Upper lobe of left lung (tissue), 6 donors: ENCODE measurements around the gene ST3GAL3. TPM values are rescaled to one million over a fixed set of nuclear protein-coding genes. Genes with fewer than 3 reads are reported as not detected.

ENCODE experiments used
- ATAC-seq, 2 donors: fragments of 200-7000 bp; cut with Tn5 transposase; one replicate each; pipeline ENCODE4 v1.9.1; 2022; ENCODE audit warnings: mild to moderate bottlenecking in 2 of 2, moderate library complexity in 2 of 2; ENCODE audit not compliant: low FRiP score in 2 of 2
- DNase-seq, 2 donors: peaks; one replicate each; pipeline ENCODE4 v3.0.0-alpha.2; 2019 to 2020
- H3K27ac ChIP-seq, 4 donors: fragments of 200-600 bp; sonication (generic); one replicate each; pipeline ENCODE4 v1.5.1; 2016 to 2019
- H3K27me3 ChIP-seq, 4 donors: fragments of 200-600 bp; sonication (generic); one replicate each; pipeline ENCODE4 v1.5.1; 2017 to 2019
- H3K36me3 ChIP-seq, 4 donors: fragments of 200-600 bp; sonication (generic); one replicate each; pipeline ENCODE4 v1.5.1; 2016 to 2019
- H3K4me1 ChIP-seq, 4 donors: fragments of 200-600 bp; sonication (generic); one replicate each; pipeline ENCODE4 v1.5.1; 2018 to 2019
- H3K4me3 ChIP-seq, 4 donors: fragments of 200-600 bp; sonication (generic); one replicate each; pipeline ENCODE4 v1.5.1; 2017 to 2019; ENCODE audit warnings: mild to moderate bottlenecking in 2 of 4, moderate library complexity in 1 of 4
- H3K9me3 ChIP-seq, 4 donors: fragments of 200-600 bp; sonication (generic); one replicate each; pipeline ENCODE4 v1.5.1; 2018 to 2019
- CTCF ChIP-seq, 6 experiments: fragments of 450-650 bp in 4 of 6; fragments of 200-600 bp in 2 of 6; sonication (generic) in 2 of 6; IDR thresholded peaks; one replicate each; pipeline ENCODE4 v1.5.1; 2016 to 2019; ENCODE audit warnings: antibody characterized with exemption in 6 of 6
- EP300 ChIP-seq, 4 donors: sonication (generic); formaldehyde crosslinking; IDR thresholded peaks; one replicate each; pipeline ENCODE4 v1.5.1; 2017; ENCODE audit warnings: antibody characterized with exemption in 4 of 4, control low read depth in 2 of 4
- POLR2A ChIP-seq, 4 donors: fragments of 450-650 bp; IDR thresholded peaks; one replicate each; pipeline ENCODE4 v1.5.1; 2016 to 2017; ENCODE audit warnings: antibody characterized with exemption in 4 of 4, mild to moderate bottlenecking in 2 of 4
- POLR2AphosphoS5 ChIP-seq, 2 donors: sonication (generic); formaldehyde crosslinking; IDR thresholded peaks; one replicate each; pipeline ENCODE4 v1.5.1; 2017; ENCODE audit warnings: antibody characterized with exemption in 2 of 2
- WGBS, 2 donors: methylation state at CpG; one replicate each; pipeline ENCODE4 v1.1.5; 2017 to 2018; 5-methylcytosine and 5-hydroxymethylcytosine counted together
- total RNA-seq, 6 donors: library from RNA; depleted of rRNA in 4 of 6; stranded (reverse); fragments of >200 nt in 4 of 6; gene quantifications; one replicate each; pipeline versions ENCODE4 v1.1.0 to v1.2.1, GENCODE V29; 2016 to 2021
- donor health status: DM: no; HTN: no; CAD: no; lungs with moderate emphysema.
- donor health status: DM: no; HTN: yes; CAD: no; lungs with severe emphysema.

The ST3GAL3 gene
- total RNA-seq, 6 donors from 2014 or later, result 14.4 to 46.1 (median 19.2) TPM

GRCh38 chr1:43743206-43743605 lies 35.9 kb downstream of the ST3GAL3 start:
- Histone ChIP-seq H3K4me1 (no peaks in the 10 kb centered on the region), H3K9me3 (no peaks in the 10 kb centered on the region), H3K27ac (no peak overlapping the region), H3K27me3 (no peaks in the 10 kb centered on the region), H3K36me3 (peaks cover 0 to 13% (median 0%) of the 10 kb centered on the region in 4 donors), H3K4me3 (no peak overlapping the region)
- DNase-seq (no peak), ATAC-seq (no peak)
- TF ChIP-seq EP300 (IDR thresholded peaks at IDR 0.05) (no peak), CTCF (IDR thresholded peaks at IDR 0.05) (no peak), POLR2A (IDR thresholded peaks at IDR 0.05) (no peak), POLR2AphosphoS5 (IDR thresholded peaks at IDR 0.05) (no peak)
- 81 to 91% methylated on average over 1 of the region's 1 CpG for WGBS, 2 donors

GRCh38 chr1:43747736-43748135 lies 40.4 kb downstream of the ST3GAL3 start:
- WGBS, 2 donors, result 98 to 100% methylated on average over 2 to 4 of the region's 4 CpGs
- Histone ChIP-seq H3K4me3 (no peak overlapping the region), H3K27ac (no peak overlapping the region), H3K4me1 (no peaks in the 10 kb centered on the region), H3K36me3 (no peaks in the 10 kb centered on the region), H3K9me3 (no peaks in the 10 kb centered on the region), H3K27me3 (no peaks in the 10 kb centered on the region)
- TF ChIP-seq CTCF (IDR thresholded peaks at IDR 0.05), result no peak
- TF ChIP-seq EP300 (IDR thresholded peaks at IDR 0.05), result no peak
- TF ChIP-seq POLR2AphosphoS5 (IDR thresholded peaks at IDR 0.05), result no peak
- ATAC-seq (no peak), DNase-seq (no peak)

- no peaks in the 10 kb centered on the region for H3K36me3 ChIP-seq
- H3K4me3 ChIP-seq, result no peak overlapping the region
- H3K27me3 ChIP-seq, result no peaks in the 10 kb centered on the region
- DNase-seq (no peak), ATAC-seq (no peak)
- TF ChIP-seq POLR2A (IDR thresholded peaks at IDR 0.05) (no peak), EP300 (IDR thresholded peaks at IDR 0.05) (no peak), CTCF (IDR thresholded peaks at IDR 0.05) (no peak), POLR2AphosphoS5 (IDR thresholded peaks at IDR 0.05) (no peak)
- no peak overlapping the region for H3K27ac ChIP-seq
- no peaks in the 10 kb centered on the region for H3K4me1 ChIP-seq
- H3K9me3 ChIP-seq, result no peaks in the 10 kb centered on the region
- 97% methylated on average over 1 of the region's 1 CpG for WGBS, 2 donors
Measured at GRCh38 chr1:43750083-43750482, 42.7 kb downstream of the ST3GAL3 start.

GRCh38 chr1:43753422-43753821 lies 46.1 kb downstream of the ST3GAL3 start:
- ATAC-seq (no peak), DNase-seq (no peak)
- H3K4me1 ChIP-seq, result no peaks in the 10 kb centered on the region
- no peaks in the 10 kb centered on the region for H3K36me3 ChIP-seq
- no peak overlapping the region for H3K27ac ChIP-seq
- no peaks in the 10 kb centered on the region for H3K27me3 ChIP-seq
- WGBS, 2 donors, result 71 to 74% methylated on average over 1 of the region's 1 CpG
- no peak overlapping the region for H3K4me3 ChIP-seq
- no peak for TF ChIP-seq POLR2A (IDR thresholded peaks at IDR 0.05)
- no peak for TF ChIP-seq POLR2AphosphoS5 (IDR thresholded peaks at IDR 0.05)
- no peak for TF ChIP-seq CTCF (IDR thresholded peaks at IDR 0.05)
- no peak for TF ChIP-seq EP300 (IDR thresholded peaks at IDR 0.05)
- H3K9me3 ChIP-seq, result no peaks in the 10 kb centered on the region

- Histone ChIP-seq H3K4me1 (no peaks in the 10 kb centered on the region), H3K9me3 (no peaks in the 10 kb centered on the region), H3K36me3 (no peaks in the 10 kb centered on the region), H3K27me3 (no peaks in the 10 kb centered on the region), H3K4me3 (no peak overlapping the region), H3K27ac (no peak overlapping the region)
- TF ChIP-seq CTCF (IDR thresholded peaks at IDR 0.05), result no peak
- no peak for TF ChIP-seq POLR2A (IDR thresholded peaks at IDR 0.05)
- TF ChIP-seq EP300 (IDR thresholded peaks at IDR 0.05), result no peak
- no peak for TF ChIP-seq POLR2AphosphoS5 (IDR thresholded peaks at IDR 0.05)
- ATAC-seq (no peak), DNase-seq (no peak)
Measured at GRCh38 chr1:43754892-43755291, 47.6 kb downstream of the ST3GAL3 start.
